GM18502 (cell line): Measurements from ENCODE around the gene UBA3.
A peak's percentile ranks its signal among the peaks of the same experiment; 100 is the strongest.

ENCODE experiments used
- ATAC-seq: cut with Tn5 transposase; IDR thresholded peaks from one replicate; pipeline ENCODE4 v1.9.1; 2021; ENCODE audit warnings: mild to moderate bottlenecking; ENCODE audit not compliant: unreplicated experiment, poor library complexity

The UBA3 gene

GRCh38 chr3:69079269-69080159 is 651 bp downstream of the UBA3 start:
- ATAC-seq, result peak; percentile 20

DNA sequence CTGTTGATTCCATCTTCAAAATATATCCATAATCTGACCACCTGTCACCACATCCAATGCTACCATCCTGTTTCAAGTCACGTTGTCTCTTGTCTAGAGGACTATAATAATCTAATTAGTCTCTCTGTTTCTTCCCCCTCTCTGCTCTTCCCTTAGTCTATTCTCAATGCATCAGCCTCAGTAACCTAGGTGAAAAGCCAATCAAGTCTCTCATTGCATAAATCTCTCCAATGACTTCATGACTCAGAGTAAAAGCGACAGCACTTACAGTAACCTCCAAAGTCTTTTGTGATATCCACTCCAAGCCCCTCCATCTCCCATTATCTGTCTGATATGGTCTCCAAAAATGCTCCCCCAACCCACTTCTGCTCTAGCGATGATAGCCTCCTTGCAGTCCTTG is 7.2 kb downstream of the UBA3 start:
- ATAC-seq, result no peak

- no peak for ATAC-seq
These were observed 14.0 kb downstream of the UBA3 start for GRCh38 chr3:69066121-69066520.

- no peak for ATAC-seq
These were observed 14.7 kb downstream of the UBA3 start for GRCh38 chr3:69065318-69065964.

DNA sequence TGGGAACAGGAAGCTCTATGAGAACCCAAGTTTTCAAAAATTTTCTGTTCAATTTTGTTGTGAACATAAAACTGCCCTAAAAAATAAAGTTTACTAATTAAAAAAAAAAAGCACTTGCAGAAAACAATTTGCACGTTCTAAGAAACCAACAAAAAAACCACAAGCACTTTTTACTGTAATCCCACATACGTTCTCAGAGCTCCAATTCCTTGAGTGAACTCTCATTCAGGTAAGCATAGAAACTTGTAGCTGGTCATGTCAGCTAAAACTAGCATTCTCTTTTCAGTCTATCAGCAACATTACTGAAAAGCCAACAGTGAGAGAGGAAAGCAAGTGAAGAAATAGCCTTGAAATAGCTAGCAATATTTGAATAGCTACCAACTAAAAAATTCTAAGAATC is 16.5 kb downstream of the UBA3 start:
- no peak for ATAC-seq

- no peak for ATAC-seq
These were observed 20.5 kb downstream of the UBA3 start for GRCh38 chr3:69059688-69060087.

GRCh38 chr3:69058947-69059224 is 21.3 kb downstream of the UBA3 start:
- ATAC-seq, result no peak

GRCh38 chr3:69058180-69058946 is 21.8 kb downstream of the UBA3 start:
- ATAC-seq, result peak; percentile 99

DNA sequence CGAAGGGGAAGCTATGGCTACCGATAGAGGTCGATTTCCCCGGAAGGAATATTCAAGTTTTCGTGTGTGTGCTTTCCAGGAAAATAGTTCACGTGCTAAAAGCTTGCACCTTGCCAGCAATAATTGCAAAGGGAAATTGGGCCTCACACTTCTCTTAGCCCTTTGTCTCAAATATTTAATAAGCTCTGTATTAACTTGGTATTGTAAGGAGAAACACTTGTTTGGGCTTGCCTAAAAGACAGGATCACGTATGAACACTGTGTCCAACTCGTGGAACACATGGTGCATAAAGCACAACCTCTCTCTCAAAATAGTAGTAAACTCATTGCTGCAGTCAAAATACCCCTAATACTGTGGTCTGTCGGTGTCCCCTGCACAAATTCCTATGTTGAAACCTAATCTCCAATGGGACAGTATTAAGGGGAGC is 27.7 kb downstream of the UBA3 start:
- ATAC-seq, result no peak

DNA sequence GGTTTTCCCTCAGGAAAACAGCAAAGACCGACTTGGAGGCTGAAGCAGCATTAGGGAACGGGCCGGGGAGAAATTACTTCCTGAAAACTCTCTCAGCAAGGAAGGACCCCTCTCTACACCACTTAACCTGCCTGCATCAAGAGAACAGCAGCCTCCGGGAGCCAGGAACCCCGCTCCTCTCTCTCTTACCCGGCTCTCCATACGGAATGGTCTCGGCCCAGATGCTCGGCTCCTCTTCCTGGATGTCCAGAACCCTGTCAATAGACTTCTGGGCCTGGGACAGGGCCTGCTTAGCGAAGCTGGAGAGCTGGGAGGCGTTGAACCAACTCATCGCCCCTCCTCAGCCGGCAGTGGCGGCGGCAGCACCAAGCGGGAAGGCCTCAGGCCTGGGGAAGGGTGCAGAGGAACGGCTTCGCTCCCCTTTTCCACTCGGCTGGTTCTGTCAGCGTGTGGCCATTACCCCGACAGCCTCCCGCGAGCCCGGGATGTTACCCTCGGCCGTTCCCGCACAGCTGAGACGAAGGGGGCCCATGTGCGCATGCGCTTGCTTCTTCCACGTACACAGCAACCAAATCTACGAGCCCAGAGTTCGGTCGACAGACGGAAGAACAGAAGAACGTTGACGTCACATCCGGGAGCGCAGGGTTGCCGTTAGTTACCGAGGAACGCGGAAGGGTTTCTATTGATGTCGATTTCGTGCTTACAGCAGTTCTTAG is 28.3 kb downstream of the UBA3 start, which contains the start of gene TMF1:
Gene TMF1 (minus strand): TSS at position 578 of the 716 bp plus-strand sequence. CDS start 247 bp downstream, at position 331.
- ATAC-seq, result peak; percentile 95

DNA sequence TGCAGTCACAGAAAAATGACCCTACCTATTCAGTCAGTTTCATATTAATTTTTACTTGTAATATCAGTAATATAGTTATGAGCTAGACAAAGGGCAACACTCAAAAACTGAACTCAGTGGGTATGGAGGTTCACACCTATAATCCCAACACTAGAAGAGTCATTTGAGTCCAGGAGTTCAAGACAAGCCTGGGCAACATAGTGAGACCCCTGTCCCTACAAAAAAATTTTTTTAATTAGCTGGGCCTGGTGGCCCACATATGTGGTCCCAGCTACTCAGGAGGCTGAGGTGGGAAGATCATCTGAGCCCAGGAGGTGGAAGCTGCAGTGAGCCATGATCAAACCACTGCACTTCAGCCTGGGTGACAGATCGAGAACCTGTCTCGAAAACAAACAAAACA is 31.2 kb downstream of the UBA3 start:
- no peak for ATAC-seq

- ATAC-seq, result no peak
These were observed 35.6 kb downstream of the UBA3 start for GRCh38 chr3:69044608-69045007.

DNA sequence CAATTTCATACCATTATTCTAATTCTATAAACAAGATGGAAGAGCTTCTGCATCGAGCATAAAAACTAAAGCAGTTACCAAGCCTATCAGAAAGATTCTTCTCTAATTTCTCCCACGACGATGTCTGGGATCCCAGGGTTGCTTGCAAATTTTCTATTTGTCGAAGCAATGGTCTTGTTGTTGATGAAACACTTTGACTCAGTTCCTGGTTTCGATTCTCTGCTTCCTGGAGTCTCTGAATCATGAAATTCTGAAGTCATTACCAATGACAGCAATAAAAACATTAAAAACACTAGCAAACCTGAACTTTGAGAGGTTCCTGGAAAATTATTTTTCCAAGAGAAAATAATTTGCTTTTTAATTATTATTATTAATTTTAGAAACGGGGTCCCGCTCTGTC is 46.7 kb downstream of the UBA3 start:
- no peak for ATAC-seq

DNA sequence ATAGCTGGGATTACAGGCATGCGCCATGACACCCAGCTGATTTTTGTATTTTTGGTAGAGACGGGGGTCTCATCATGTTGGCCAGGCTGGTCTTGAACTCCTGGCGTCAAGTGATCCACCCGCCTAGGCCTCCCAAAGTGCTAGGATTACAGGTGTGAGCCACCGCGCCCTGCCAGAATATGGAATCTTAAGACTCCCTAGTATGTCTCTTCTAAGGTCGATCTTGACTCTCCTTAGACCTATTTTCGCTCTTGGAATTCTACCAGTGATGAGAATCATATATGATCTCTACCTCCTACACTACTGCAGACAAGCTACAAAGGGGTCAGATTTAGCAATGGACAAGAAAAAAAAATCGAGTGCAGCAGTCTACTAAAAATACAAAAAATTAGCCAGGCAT is 47.4 kb downstream of the UBA3 start:
- no peak for ATAC-seq

- no peak for ATAC-seq
These were observed 48.0 kb downstream of the UBA3 start for GRCh38 chr3:69032142-69032541.

DNA sequence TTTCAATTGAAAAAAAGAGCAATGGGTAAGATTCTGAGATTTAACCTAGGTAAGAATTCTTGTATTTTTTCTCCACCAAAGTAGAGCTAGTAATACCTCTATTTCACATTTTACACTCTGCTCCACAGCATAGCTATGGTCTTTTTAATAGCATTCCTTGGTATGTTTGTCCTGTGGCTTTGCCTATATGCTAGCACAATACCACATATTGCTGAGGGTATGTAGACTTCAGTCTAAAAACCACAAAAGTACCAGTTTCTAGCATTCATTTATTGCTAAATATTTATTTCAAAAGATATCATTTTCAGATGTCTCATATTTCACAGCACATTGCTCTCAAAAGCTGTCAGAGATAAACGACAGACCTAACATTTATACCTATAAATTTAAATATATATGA is 48.5 kb downstream of the UBA3 start:
- no peak for ATAC-seq

- no peak for ATAC-seq
These were observed 59.3 kb downstream of the UBA3 start for GRCh38 chr3:69020857-69021256.

- no peak for ATAC-seq
These were observed 59.7 kb downstream of the UBA3 start for GRCh38 chr3:69020424-69020823.

DNA sequence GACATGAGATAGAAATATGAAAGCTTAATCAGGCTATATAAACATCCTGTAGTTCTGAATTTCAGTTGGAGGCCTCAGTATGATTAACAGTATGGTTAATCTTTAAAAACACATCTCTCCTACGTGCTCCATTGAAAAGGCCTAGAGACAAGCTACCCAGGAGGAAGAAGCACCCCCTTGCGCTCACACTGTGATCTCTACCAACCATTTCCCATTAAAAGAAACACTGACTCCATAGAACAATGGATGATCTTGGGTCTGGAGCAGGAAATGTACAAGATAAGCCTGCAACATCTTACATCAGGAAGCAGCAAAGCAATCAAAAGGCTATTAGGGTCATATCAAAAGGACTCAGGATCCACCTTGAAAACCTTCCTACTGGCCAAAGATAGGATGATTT is 63.3 kb downstream of the UBA3 start:
- ATAC-seq, result no peak

DNA sequence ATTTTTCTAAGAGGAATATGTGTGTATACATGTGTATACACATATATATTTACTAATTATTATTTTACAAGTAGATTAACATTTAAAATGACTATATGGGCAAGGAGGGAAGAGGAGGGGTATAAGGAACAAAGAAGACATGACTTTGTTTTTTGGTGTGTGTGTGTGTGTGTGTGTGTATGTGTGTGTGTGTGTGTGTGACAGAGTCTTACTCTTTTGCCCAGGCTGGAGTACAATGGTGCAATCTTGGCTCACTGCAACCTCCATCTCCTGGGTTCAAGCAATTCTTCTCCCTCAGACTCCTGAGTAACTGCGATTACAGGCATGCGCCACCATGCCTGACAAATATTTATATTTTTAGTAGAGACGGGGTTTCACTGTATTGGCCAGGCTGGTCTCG is 64.1 kb downstream of the UBA3 start:
- ATAC-seq, result no peak
